Stimulated activated CD8-positive, alpha-beta memory T cell treated with anti-CD3 and anti-CD28 coated beads, Interleukin-12 subunit alpha, Interleukin-12 subunit beta, amount 100 ng/mL, for 4 hours (primary cell): ENCODE data around the gene KNTC1.
"Not testable (repeated sequence)": the region's sequence is repeated elsewhere in the genome, so short reads cannot be mapped to it uniquely, and the experiment has no call there.

Experiments used
- DNase-seq: peaks from one replicate; pipeline ENCODE4 v3.0.0-alpha.2; 2020; ENCODE audit warnings: low read depth

KNTC1 gene

DNA sequence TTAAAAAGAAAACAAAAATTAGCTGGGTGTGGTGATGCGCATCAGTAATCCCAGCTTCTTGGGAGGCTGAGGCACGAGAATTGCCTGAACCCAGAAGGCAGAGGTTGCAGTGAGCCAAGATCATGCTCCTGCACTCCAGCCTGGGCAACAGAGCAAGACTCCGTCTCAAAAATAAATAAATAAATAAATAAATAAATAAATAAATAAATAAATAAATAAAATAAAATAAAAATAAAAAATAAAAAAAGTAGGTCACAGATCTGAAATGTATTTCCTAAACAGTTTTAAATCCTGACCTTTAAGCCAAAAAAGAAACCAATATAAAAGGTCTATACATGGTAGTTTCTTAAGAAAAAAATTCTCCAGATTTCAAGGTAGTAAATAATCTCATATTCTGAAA lies 14.0 kb upstream of the KNTC1 start:
- not testable (repeated sequence) for DNase-seq

DNA sequence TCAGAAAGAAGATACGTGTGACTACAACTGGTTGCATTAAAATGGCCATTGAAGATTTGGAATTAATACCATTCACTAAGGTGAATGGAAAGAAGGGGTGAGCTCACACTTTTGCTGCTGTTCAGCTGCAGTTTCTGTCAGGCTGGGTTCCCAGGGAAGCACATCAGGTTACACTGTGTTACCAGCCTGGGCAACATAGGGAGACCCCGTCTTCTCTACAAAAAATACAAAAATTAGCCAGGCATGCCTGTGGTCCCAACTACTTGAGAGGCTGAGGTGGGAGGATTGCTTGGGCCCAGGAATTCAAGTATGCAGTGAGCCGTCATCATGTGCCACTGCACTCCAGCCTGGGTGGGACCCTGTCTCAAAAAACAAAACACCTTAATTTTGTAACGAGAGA lies 13.4 kb upstream of the KNTC1 start:
- no peak for DNase-seq

DNA sequence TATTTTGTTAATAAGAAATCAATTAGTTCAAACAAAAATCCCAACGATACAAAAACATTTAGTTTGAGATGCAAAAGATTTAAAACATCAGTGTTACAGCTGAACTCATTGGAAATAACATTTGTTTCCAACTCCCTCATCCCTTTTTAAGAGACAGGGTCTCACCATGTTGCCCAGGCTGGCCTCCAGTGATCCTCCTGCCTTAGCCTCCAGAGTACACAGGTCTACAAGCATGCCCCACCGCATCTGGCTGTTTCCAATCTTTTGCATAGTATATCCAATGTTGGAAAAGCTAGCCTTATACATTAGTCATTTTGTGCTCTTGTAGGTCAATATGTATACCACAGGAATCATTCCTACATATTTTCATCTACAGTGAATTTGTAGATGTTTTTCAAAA lies 11.8 kb upstream of the KNTC1 start:
- no peak for DNase-seq

DNA sequence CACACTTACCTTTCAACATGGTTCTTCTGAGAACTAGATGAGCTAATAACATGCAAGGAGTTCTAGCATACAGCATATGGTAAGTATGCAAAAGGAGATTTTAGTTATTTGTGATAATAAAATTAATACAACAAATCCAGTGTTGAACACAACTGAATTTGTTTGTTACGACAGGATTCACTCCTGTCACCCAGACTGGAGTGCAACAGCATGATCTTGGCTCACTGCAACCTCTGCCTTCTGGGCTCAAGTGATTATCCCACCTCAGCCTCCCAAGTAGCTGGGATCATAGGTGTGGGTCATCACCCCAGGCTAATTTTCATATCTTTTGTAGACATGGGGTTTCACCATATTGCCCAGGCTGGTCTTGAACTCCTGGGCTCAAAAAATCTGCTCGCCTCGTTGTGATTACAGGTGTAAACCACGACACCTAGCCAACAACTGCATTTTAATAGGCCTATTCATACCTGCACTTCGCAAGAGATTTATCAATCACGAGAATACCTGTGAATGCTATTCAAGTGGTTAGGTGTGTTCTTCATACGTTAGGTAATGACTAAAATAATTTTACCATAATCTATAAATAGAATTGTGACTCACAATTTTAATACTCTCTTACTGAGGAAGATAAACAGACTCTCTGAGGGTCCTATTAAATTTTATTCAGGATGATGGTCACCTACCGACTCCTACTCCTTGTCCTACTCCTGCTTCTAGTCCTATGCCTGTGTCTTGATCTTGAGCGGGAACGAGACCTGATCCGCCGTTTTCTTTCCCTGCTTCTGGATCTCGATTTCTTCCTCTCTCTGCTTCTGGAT lies 10.3 kb upstream of the KNTC1 start:
- no peak for DNase-seq

DNA sequence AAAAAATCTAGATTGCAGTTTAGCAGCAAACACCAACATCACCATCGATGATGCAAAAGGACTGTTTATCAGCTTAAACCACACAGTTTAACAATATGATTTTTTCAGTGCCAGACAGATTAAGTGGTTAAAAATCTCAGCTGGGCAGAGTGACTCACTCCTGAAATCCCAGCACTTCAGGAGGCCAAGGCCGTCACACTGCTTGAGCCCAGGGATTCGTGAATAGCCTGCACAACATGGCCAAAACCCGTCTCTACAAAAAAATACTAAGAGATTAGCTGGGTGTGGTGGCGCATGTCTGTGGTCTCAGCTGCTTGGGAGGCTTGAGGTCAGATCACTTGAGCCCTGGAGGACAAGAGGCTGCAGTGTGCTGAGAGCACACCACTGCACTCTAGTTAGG lies 9.2 kb upstream of the KNTC1 start:
- DNase-seq: no peak

DNA sequence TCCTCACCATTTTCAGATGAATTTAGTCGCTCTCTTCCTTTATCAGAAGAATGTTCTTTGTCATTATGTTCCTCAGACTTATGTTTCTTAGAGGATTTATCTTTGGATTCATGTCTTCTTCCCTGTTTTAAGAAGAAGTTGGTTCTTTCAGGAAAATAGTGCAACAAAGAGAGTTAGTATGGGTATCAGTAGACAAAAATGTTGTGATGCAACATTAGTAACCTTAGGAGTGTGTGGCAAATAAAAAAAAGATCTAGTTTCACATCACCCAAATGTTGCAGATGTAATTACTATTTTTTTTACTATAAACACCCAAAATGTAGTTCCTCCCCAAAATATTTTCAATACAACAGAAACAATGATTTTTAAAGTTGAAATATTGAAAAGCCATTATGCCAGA lies 8.1 kb upstream of the KNTC1 start:
- no peak for DNase-seq

DNA sequence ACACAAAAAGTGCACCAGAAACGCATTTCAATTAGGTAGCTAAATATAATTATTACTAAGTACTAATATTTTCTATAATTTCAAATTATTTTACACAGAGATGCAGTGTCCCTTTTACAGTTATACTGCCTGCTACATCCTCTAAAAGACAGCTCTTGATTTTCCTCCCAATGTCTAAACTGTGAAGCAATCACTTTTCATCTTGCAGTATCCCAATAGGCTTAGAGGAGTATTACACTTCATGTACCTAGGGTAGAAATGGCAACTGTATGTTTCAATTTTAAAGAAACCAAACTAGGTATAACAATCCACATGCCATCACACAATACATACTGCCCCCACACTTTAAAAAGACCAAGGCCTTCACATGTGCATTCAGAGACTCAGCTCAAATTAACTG lies 7.6 kb upstream of the KNTC1 start:
- no peak for DNase-seq

DNA sequence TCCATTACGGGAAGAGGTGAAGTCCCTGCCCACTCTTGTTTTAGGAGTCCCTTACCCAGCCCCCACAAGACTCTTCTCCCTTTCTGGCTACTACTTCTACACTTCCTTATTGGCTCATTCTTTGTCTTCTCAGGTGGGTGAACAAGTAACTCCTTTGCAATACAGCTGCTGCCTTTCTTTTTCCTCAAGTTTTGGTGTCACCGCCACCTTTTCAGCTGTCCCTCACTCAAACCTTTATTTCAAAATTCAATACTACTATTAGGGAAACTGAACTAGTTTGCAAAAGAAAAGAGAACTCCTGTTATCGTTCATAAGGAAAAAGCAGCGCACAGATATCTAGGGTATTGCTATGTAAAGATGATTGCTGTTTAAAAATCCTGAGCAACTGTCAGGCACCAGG lies 6.4 kb upstream of the KNTC1 start:
- DNase-seq: no peak

DNA sequence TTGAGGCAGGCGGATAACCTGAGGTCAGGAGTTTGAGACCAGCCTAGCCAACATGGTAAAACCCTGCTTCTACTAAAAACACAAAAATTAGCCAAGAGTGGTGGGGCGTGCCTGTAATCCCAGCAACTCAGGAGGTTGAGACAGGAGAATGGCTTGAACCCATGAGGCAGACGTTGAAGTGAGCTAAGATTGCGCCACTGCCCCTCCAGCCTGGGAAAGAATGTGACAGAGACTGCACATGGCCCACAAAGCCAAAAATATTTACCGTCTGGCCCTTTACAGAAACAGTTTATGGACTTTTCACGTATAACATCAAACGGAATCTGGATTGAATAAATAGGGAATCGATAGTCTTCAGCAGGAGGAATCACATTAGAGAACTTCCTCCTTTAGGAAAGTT lies 3.8 kb upstream of the KNTC1 start:
- no peak for DNase-seq

DNA sequence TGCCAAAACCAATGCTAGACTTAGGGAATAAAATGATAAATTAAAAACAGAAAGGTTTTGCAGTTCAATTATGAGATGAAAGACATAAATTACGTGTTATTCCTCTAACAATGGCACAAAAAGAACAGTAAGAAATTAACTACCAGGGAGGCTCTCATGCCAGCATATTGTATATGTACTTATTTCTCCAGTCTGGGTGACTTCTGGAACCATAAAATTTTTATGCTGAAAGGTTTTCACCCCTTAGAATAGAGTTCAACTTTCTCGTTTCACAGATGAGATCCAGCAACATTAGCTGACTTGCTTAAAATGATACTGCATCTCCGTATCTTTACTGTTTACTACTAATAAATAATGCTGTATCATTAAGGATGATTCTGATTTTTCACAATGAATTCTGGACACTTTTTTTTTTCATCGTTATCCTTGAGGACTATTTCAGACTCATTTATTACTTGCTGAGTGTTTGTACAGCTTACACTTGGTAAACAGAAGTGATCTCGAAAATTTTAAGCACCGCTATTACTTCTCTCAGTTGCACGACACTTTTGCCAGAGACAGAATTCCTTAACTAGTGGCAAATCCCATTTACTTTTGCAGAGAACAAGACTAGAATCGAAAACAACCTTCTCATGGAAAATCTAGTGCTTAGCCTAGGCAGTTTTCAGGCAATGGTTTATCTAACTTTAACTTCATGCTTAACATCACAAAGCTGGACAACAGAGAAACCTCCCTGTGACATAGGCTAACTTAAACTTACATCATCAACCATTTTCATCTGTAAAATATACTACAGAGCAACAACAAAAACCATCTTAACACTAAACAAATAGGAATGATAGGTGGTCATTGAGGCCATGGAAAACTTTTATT lies 3.0 kb upstream of the KNTC1 start:
- no peak for DNase-seq

DNA sequence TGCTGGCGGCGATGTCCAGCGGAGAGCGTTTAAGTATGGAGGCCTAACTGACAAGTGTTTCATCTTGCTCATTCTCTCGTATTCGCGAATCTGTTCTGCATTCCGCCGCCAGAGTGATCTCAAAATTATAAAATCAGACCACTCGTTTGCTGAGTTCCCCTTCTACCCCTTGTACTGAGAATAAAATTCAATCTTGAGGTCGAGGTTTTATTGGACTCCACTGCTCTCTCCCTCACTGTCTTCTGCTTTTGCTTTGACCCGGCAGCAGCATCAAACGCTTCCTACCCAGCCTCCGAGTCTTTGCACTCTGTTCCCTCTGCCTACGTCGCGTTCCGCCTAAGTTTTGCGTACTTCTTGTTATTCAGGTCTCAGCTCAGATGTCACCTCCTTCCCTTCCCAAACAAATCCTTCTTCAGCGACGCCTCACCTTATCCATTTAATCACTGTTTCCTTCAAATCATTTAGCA lies 462 bp downstream of the KNTC1 start:
- no peak for DNase-seq

DNA sequence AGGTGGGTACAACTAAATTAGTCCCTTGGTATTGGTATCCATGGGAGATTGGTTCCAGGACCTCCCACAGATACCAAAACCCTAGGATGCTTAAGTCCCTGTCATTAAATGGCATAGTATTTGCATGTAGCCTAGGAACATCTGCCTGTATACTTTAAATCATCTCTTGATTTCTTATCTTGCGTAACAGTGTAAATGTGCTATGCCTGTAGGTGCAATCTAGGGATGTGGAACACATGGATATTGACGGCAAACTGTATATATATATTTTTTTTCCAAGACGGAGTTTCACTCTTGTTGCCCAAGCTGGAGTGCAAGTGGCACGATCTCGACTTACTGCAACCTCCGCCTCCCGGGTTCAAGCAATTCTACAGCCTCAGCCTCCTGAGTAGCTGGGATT lies 1.5 kb downstream of the KNTC1 start:
- no peak for DNase-seq

DNA sequence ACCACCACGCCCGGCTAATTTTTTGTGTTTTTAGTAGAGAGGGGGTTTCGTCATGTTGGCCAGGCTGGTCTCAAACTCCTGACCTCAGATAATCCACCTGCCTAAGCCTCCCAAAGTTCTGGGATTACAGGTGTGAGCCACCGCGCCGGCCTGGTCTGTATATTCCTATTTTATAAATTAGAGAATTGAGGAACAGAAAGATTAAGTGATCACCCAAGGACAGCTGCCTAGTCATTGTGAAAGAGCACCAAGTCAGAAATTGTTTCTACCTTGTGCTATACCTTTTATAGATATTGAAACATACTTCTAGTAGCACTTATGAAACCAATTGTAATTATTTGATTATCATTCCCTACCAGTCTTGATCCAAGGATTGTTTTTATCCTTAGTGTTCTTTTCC lies 1.9 kb downstream of the KNTC1 start:
- no peak for DNase-seq

DNA sequence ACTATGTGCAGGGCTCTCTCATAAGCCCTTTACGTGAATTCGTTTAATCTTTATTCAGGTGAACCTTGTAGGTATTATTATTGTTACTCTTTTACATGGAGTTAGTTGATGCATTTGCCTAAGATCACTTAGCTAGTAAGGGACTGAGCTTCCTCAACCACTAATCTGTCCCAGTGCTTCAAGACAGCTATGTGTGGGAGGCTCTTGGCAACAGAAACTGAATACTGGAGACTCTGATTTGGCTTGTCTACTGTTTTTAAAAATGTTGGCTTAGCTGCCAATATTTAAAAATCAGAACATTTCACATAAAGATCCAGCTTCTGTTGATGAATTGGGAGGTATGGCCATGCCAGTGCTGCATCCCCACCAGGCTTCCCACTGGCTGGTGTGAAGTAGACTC lies 6.8 kb downstream of the KNTC1 start:
- no peak for DNase-seq

DNA sequence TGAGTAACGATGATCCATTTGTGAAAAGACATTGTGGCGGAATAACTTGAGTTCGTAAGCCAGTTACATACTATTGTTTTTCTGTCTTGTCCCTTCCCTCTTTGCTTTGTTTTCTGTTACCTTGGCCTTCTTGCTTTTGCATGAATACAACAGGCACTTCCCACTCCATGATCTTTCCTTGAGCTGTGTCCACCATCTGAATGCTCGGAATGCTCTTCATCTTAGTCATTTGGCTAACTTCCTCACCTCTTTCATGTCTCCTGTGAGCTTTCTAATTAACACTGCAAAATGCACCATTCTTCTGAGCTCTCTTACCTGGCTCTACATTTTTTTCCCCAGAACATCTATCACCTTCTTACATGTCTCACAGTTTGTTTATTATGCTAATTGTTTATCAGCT lies 10.0 kb downstream of the KNTC1 start:
- DNase-seq: no peak

DNA sequence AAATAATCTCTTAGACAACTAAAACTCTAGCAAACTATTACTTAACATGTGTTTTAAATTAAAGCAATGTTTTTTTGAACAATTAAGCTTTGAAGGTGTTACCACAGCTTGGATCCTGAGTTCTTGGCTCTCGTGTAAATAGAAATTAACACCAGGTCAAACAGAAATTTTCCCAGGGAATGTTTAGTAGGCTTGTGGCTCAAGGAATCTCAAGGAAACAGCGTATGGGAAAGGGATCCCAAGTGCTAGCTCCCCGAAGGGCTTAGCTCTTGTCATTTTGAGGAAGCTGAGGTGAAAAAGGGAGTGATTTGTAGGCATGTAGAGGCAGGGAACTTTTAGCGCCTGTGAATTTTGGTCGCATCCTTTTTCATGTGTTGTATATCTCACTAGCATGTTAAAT lies 11.4 kb downstream of the KNTC1 start:
- no peak for DNase-seq

DNA sequence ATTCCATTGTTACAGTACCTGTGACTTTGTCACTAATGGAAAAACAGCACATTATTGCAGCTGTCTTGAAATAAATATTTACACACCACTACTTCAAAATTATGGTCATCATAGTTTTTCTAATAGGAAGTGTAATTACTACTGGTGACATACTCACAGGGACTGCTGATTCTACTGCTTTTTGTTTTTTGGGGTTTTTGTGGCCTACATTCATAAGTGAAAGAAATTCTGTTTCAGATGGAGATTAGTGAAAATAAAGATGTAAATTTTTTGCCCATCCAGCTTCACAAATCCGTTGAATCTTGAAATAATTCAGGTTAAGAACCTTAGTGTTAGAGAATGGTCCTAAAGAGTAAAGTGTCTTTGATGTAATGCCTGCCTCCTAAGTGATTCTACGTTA lies 17.5 kb downstream of the KNTC1 start:
- no peak for DNase-seq

DNA sequence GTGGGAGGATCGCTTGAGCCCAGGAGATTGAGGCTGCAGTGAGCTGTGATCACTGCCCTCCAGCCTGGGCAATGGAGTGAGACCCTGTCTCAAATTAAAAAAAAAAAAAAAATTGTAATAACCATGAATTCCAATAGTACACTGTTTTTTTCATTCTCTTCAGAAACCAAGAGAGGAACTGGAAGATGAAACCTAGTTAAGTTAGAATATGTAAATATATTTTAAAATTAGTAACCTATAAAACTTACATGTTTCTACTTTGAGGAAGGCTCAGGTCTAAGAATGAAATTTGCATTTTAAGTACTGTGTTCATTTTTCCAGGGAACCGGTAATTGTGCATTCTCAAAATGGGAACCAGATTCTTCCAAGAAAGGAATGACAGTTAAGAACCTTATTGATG lies 18.8 kb downstream of the KNTC1 start:
- no peak for DNase-seq

DNA sequence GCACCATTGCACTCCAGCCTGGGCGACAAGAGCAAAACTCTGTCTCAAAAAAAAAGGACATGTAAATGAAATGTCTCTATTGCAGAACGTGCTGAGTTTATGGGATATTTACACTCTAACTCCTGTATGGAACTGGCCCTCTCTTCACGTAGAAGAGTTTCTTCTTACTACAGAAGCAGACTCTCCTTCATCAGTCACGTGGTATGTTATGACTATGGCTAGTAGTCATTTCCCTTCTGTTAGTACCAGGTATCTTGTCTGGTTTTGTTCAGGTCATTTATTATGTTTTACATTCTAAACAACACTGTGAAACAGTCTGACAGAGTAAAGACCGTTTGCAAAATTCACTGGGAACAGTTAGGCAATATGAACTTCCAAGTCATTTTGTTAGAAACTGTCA lies 20.3 kb downstream of the KNTC1 start:
- no peak for DNase-seq

DNA sequence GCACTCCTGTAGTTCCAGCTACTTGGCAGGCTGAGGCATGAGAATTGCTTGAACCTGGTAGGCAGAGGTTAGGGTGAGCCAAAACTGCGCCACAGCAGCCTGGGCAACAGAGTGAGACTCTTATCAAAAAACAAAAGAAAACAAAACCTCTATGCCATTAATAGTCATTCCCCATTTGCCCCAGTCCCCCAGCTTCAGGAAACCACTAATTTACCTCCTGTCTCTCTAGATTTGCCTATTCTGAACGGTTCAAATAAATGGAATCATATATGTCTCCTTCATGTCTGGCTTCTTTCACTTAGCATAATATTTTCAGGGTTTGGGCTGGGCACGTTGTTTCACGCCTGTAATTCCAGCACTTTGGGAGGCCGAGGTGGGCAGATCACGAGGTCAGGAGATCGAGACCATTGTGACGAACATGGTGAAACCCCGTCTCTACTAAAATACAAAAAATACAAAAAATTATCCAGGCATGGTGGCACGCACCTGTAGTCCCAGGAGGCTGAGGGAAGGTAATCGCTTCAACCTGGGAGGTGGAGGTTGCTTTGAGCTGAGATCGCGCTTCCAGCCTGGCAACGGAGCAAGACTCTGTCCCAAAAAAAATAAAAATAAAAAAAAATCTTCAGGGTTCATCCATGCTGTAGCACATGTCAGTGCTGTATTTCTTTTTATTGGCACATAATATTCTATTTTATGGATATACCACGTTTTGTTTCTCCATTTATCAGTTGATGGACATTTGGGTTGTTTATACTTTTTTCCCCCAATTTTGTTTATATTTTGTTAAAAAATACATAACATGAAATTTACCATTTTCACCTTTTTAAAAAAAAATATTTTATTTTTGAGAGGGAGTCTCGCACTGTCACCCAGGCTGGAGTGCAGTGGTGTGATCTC lies 31.9 kb downstream of the KNTC1 start:
- DNase-seq: no peak

DNA sequence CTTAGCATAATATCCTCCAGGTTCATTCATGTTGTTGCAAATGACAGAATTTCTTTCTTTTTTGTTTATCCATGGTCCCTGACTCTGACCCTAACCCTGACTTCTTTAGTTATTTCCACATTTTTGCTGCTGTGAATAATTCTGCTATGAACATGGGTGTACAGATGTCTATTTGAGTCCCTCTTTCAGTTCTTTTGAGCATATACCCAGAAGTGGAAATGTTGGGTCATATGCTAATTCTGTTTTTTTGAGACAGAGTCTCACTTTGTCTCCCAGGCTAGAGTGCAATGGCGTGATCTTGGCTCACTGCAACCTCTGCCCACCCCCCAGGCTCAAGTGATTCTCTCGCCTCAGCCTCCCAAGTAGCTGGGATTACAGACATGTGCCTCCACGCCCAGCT lies 33.1 kb downstream of the KNTC1 start:
- no peak for DNase-seq

DNA sequence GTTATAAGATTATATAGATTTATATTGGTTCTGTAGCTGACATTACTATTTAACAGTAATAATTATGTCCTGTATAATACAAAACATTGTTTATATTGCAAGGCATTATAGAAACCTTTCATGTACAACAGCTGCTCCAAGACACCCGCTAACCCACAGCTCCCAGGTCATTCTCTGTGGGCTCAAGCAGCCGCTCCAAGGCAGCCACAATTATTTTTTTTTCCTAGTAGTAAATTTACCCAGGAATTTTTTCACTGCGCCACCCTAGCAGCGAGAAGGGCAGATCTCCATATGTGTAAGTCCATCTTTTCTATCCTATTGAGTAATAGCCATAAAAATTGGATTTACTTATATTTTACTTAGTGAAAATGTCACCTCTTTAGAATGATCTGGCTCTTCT lies 36.3 kb downstream of the KNTC1 start:
- no peak for DNase-seq
